ENCODE measurements around the gene DCD.

DCD gene

DNA sequence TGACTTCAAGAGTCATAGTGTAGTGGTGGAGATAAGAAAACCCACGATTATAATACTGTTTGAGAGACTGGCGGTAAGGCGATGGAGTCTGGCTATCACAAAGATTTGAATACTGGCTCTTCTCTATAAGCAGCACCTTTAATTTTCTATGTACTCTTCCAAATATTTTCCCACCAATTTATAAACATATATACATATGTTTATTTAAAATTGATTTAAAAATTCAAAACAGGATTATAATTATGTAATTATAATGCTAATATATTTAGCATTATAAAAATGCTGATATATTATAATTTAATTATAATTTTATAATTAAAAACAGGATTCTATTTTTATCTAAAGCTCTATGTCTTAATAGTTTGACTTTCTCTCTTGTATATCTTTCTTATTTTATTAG is 15.4 kb upstream of the DCD start:
- H4K20me1 ChIP-seq (ENCODE audit: control insufficient read depth, insufficient read depth, low read depth, low read length), result no peaks in the 10 kb centered on the region
- H3K79me2 ChIP-seq (ENCODE audit: control insufficient read depth, low read length), result no peaks in the 10 kb centered on the region
- no peaks in the 10 kb centered on the region for H3K9me3 ChIP-seq (ENCODE audit: control insufficient read depth, insufficient read depth, low read length)
- peaks cover 11% of the 10 kb centered on the region for H3K4me1 ChIP-seq (ENCODE audit: control insufficient read depth, low read length)
- H3K9me2 ChIP-seq (replicated peaks; ENCODE audit: control insufficient read depth, low read length), result no peaks in the 10 kb centered on the region
- no peak overlapping the region for H3K27ac ChIP-seq (ENCODE audit: low read depth, low read length)
- H3K36me3 ChIP-seq (ENCODE audit: control insufficient read depth, low read length), result no peaks in the 10 kb centered on the region
- H3K27me3 ChIP-seq (ENCODE audit: control insufficient read depth, low read length), result peaks cover 11% of the 10 kb centered on the region
- no peak overlapping the region for H3K4me3 ChIP-seq (ENCODE audit: low read length)
- H3F3A ChIP-seq (ENCODE audit: control insufficient read depth, insufficient read depth), result no peaks in the 10 kb centered on the region
- H3K4me2 ChIP-seq (ENCODE audit: low read length), result no peak overlapping the region
- no peak for TF ChIP-seq EZH2phosphoT487 (IDR thresholded peaks at IDR 0.05; ENCODE audit: borderline replicate concordance, low read length)
- TF ChIP-seq, protein P1, sequence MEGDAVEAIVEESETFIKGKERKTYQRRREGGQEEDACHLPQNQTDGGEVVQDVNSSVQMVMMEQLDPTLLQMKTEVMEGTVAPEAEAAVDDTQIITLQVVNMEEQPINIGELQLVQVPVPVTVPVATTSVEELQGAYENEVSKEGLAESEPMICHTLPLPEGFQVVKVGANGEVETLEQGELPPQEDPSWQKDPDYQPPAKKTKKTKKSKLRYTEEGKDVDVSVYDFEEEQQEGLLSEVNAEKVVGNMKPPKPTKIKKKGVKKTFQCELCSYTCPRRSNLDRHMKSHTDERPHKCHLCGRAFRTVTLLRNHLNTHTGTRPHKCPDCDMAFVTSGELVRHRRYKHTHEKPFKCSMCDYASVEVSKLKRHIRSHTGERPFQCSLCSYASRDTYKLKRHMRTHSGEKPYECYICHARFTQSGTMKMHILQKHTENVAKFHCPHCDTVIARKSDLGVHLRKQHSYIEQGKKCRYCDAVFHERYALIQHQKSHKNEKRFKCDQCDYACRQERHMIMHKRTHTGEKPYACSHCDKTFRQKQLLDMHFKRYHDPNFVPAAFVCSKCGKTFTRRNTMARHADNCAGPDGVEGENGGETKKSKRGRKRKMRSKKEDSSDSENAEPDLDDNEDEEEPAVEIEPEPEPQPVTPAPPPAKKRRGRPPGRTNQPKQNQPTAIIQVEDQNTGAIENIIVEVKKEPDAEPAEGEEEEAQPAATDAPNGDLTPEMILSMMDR (IDR thresholded peaks at IDR 0.05; ENCODE audit: low read depth, low read length, poor library complexity, severe bottlenecking), result no peak

DNA sequence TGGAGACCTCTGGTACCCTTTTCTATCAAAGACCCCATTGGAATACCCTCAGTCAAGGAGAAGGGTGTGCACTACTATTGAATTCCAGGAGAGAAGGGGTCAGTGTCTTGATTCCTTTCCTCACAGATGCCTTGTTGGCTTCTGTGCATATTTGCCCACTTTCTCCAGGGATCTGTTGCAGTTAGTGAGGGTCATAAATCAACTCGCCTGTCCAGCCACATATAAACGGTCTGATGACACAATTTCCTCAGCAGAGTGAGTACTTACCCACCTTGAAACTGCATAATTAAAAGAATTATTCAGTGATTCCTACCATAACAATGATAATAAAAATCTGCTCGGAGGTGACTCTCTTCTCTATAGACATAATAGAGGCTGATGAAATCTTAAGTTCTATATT is 13.9 kb upstream of the DCD start:
- Histone ChIP-seq H3K79me2 (ENCODE audit: control insufficient read depth, low read length) (no peaks in the 10 kb centered on the region), H3F3A (ENCODE audit: control insufficient read depth, insufficient read depth) (no peaks in the 10 kb centered on the region), H3K4me3 (ENCODE audit: low read length) (no peak overlapping the region), H3K4me1 (ENCODE audit: control insufficient read depth, low read length) (peaks cover 11% of the 10 kb centered on the region), H4K20me1 (ENCODE audit: control insufficient read depth, insufficient read depth, low read depth, low read length) (no peaks in the 10 kb centered on the region), H3K4me2 (ENCODE audit: low read length) (no peak overlapping the region), H3K27me3 (ENCODE audit: control insufficient read depth, low read length) (peaks cover 20% of the 10 kb centered on the region), H3K9me2 (replicated peaks; ENCODE audit: control insufficient read depth, low read length) (no peaks in the 10 kb centered on the region), H3K27ac (ENCODE audit: low read depth, low read length) (no peak overlapping the region), H3K9me3 (ENCODE audit: control insufficient read depth, insufficient read depth, low read length) (no peaks in the 10 kb centered on the region), H3K36me3 (ENCODE audit: control insufficient read depth, low read length) (no peaks in the 10 kb centered on the region)
- no peak for TF ChIP-seq EZH2phosphoT487 (IDR thresholded peaks at IDR 0.05; ENCODE audit: borderline replicate concordance, low read length)
- TF ChIP-seq, protein P1 (IDR thresholded peaks at IDR 0.05; ENCODE audit: low read depth, low read length, poor library complexity, severe bottlenecking), result no peak

DNA sequence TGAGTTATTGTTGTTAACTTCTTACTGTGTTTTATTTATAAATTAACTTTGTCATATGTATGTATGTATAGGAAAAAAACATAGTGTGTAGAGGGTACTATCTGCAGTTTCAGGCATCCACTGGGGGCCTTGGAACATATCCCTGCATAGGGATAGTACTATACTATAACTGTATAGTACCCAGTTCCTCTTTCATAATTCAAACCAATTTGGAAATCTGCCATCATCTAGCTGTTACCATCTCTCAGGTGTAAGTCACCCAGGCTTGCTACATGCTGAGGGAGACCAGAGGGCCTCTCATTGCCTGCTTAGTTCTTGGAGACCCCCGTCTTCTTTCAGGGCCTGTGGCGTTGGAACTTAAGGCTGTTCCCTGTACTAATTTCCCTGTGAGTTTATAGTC is 12.9 kb upstream of the DCD start:
- Histone ChIP-seq H3F3A (ENCODE audit: control insufficient read depth, insufficient read depth) (no peaks in the 10 kb centered on the region), H3K27ac (ENCODE audit: low read depth, low read length) (no peak overlapping the region), H3K36me3 (ENCODE audit: control insufficient read depth, low read length) (no peaks in the 10 kb centered on the region), H3K4me1 (ENCODE audit: control insufficient read depth, low read length) (peaks cover 11% of the 10 kb centered on the region), H3K9me3 (ENCODE audit: control insufficient read depth, insufficient read depth, low read length) (no peaks in the 10 kb centered on the region), H3K79me2 (ENCODE audit: control insufficient read depth, low read length) (no peaks in the 10 kb centered on the region), H3K4me2 (ENCODE audit: low read length) (no peak overlapping the region), H3K4me3 (ENCODE audit: low read length) (no peak overlapping the region), H3K9me2 (replicated peaks; ENCODE audit: control insufficient read depth, low read length) (no peaks in the 10 kb centered on the region), H4K20me1 (ENCODE audit: control insufficient read depth, insufficient read depth, low read depth, low read length) (no peaks in the 10 kb centered on the region), H3K27me3 (ENCODE audit: control insufficient read depth, low read length) (peaks cover 24% of the 10 kb centered on the region)
- TF ChIP-seq, protein P1 (IDR thresholded peaks at IDR 0.05; ENCODE audit: low read depth, low read length, poor library complexity, severe bottlenecking), result no peak
- no peak for TF ChIP-seq EZH2phosphoT487 (IDR thresholded peaks at IDR 0.05; ENCODE audit: borderline replicate concordance, low read length)

All from DOHH2 (cell line).